GM15510 (cell line): ENCODE measurements around the gene ANO8.

Experiments used
- POLR2A ChIP-seq: IDR thresholded peaks from 3 replicates; pipeline ENCODE4 v1.6.1; 2011; ENCODE audit warnings: borderline replicate concordance; ENCODE audit not compliant: insufficient read length; ENCODE audit errors: extremely low read depth

Gene ANO8

GRCh38 chr19:17311455-17312188 is 23.0 kb downstream of the ANO8 start:
- no peak for TF ChIP-seq POLR2A

GRCh38 chr19:17309965-17310461 is 24.6 kb downstream of the ANO8 start:
- no peak for TF ChIP-seq POLR2A

- peak; percentile 73 for TF ChIP-seq POLR2A
Measured at GRCh38 chr19:17309198-17309964, 25.3 kb downstream of the ANO8 start, which contains the start of gene DDA1. DDA1 (plus strand) TSS chr19:17309563; CDS start chr19:17309655, 92 bp downstream.

- no peak for TF ChIP-seq POLR2A
Measured at GRCh38 chr19:17307876-17308377, 26.7 kb downstream of the ANO8 start.

GRCh38 chr19:17306285-17306714 is 28.4 kb downstream of the ANO8 start:
- no peak for TF ChIP-seq POLR2A

- TF ChIP-seq POLR2A: peak; percentile 80
Measured at GRCh38 chr19:17305517-17306284, 29.0 kb downstream of the ANO8 start, which contains the start of gene MRPL34. MRPL34 (plus strand) TSS chr19:17305872; CDS start chr19:17305893, 21 bp downstream.

- TF ChIP-seq POLR2A: no peak
Measured at GRCh38 chr19:17305216-17305516, 29.5 kb downstream of the ANO8 start.

- TF ChIP-seq POLR2A: no peak
Measured at GRCh38 chr19:17304386-17305215, 30.1 kb downstream of the ANO8 start.

GRCh38 chr19:17303940-17304267 is 30.8 kb downstream of the ANO8 start:
- TF ChIP-seq POLR2A: no peak

GRCh38 chr19:17303167-17303939 is 31.3 kb downstream of the ANO8 start, which contains the start of gene ABHD8:
ABHD8 (minus strand) TSS chr19:17303425; CDS start chr19:17301616, 1,809 bp downstream.
- TF ChIP-seq POLR2A: peak; percentile 52

GRCh38 chr19:17302391-17303166 is 32.1 kb downstream of the ANO8 start:
- no peak for TF ChIP-seq POLR2A

GRCh38 chr19:17300992-17301619 is 33.5 kb downstream of the ANO8 start:
- TF ChIP-seq POLR2A: no peak
